Loucy (cell line): ENCODE results near the gene SLC2A4RG.

ENCODE experiments used
- H2AFZ ChIP-seq: fragments of 200-600 bp; sonication (generic); 2 replicates; pipeline ENCODE4 v1.6.0; 2016; ENCODE audit warnings: antibody characterized with exemption, mild to moderate bottlenecking, low read length, moderate library complexity
- H3F3A ChIP-seq: fragments of 200-600 bp; 2 replicates; pipeline ENCODE4 v1.6.0; 2016; ENCODE audit warnings: antibody characterized with exemption, low read depth, mild to moderate bottlenecking
- H3K27me3 ChIP-seq: fragments of 200-600 bp; sonication (generic); 2 replicates; pipeline ENCODE4 v1.6.1; 2014; ENCODE audit warnings: low read length, mild to moderate bottlenecking; ENCODE audit not compliant: insufficient read depth, poor library complexity, severe bottlenecking
- H3K36me3 ChIP-seq: fragments of 200-600 bp; sonication (generic); 2 replicates; pipeline ENCODE4 v1.6.1; 2016; ENCODE audit warnings: low read length; ENCODE audit not compliant: insufficient read depth
- H3K4me1 ChIP-seq: fragments of 200-600 bp; sonication (generic); 2 replicates; pipeline ENCODE4 v1.5.1; 2014; ENCODE audit warnings: low read length, mild to moderate bottlenecking; ENCODE audit not compliant: insufficient read depth, poor library complexity, severe bottlenecking
- H3K4me2 ChIP-seq: fragments of 200-600 bp; sonication (generic); 2 replicates; pipeline ENCODE4 v1.6.0; 2014; ENCODE audit warnings: antibody characterized with exemption, low read length, low read depth, mild to moderate bottlenecking; ENCODE audit not compliant: poor library complexity, severe bottlenecking
- H3K4me3 ChIP-seq: fragments of 200-600 bp; sonication (generic); 2 replicates; pipeline ENCODE4 v1.5.1; 2014; ENCODE audit warnings: low read length, mild to moderate bottlenecking, mixed read lengths; ENCODE audit not compliant: poor library complexity, severe bottlenecking
- H3K79me2 ChIP-seq: fragments of 200-600 bp; sonication (generic); 2 replicates; pipeline ENCODE4 v1.6.1; 2014; ENCODE audit warnings: low read length; ENCODE audit not compliant: insufficient read depth
- H3K9ac ChIP-seq: fragments of 200-600 bp; sonication (generic); 2 replicates; pipeline ENCODE4 v1.6.0; 2014; ENCODE audit warnings: mild to moderate bottlenecking, low read depth, low read length, moderate library complexity; ENCODE audit not compliant: poor library complexity, severe bottlenecking
- H3K9me2 ChIP-seq: fragments of 200-600 bp; sonication (generic); replicated peaks from 2 replicates; pipeline ENCODE4 v1.6.1; 2016; ENCODE audit warnings: low read depth, low read length, mixed read lengths
- H3K9me3 ChIP-seq: fragments of 200-600 bp; sonication (generic); 2 replicates; pipeline ENCODE4 v1.6.1; 2014; ENCODE audit warnings: mild to moderate bottlenecking, antibody characterized with exemption, low read length, low read depth; ENCODE audit not compliant: insufficient read depth
- H4K20me1 ChIP-seq: fragments of 200-600 bp; sonication (generic); 2 replicates; pipeline ENCODE4 v1.6.0; 2014; ENCODE audit warnings: antibody characterized with exemption, low read length, mild to moderate bottlenecking; ENCODE audit not compliant: insufficient read depth, poor library complexity, severe bottlenecking
- CTCF ChIP-seq: fragments of 200-600 bp; sonication (generic); conservative IDR thresholded peaks from 2 replicates; pipeline ENCODE4 v1.5.1; 2014; ENCODE audit warnings: mild to moderate bottlenecking, antibody characterized with exemption, low read length
- EZH2phosphoT487 ChIP-seq: fragments of 200-600 bp; IDR thresholded peaks from 2 replicates; pipeline ENCODE4 v1.6.1; 2018; ENCODE audit warnings: antibody characterized with exemption, mild to moderate bottlenecking, moderate library complexity, borderline replicate concordance

Gene SLC2A4RG

GRCh38 chr20:63699466-63700198 is 39.9 kb upstream of the SLC2A4RG start:
- Histone ChIP-seq H3K4me1 (no peaks in the 10 kb centered on the region), H3K36me3 (peaks cover 2% of the 10 kb centered on the region; the same call in 1 of the 2 replicates), H3K27me3 (no peaks in the 10 kb centered on the region), H3K79me2 (peaks cover 6% of the 10 kb centered on the region; the same call in 1 of the 2 replicates), H3F3A (no peaks in the 10 kb centered on the region), H3K4me3 (no peak overlapping the region), H3K9me2 (no peaks in the 10 kb centered on the region), H3K4me2 (no peak overlapping the region), H2AFZ (no peak overlapping the region), H4K20me1 (peaks cover 2% of the 10 kb centered on the region), H3K9me3 (no peaks in the 10 kb centered on the region), H3K9ac (no peak overlapping the region)
- TF ChIP-seq EZH2phosphoT487 (no peak), CTCF (no peak)

GRCh38 chr20:63700199-63701050 is 39.2 kb upstream of the SLC2A4RG start:
- peaks cover 2% of the 10 kb centered on the region for H4K20me1 ChIP-seq
- no peaks in the 10 kb centered on the region for H3K27me3 ChIP-seq
- no peak overlapping the region for H3K9ac ChIP-seq
- H3K4me3 ChIP-seq = no peak overlapping the region
- H3K36me3 ChIP-seq = peaks cover 10% of the 10 kb centered on the region; the same call in 1 of the 2 replicates
- H3F3A ChIP-seq = no peaks in the 10 kb centered on the region
- no peaks in the 10 kb centered on the region for H3K4me1 ChIP-seq
- no peaks in the 10 kb centered on the region for H3K9me2 ChIP-seq
- peaks cover 14% of the 10 kb centered on the region; the same call in 1 of the 2 replicates for H3K79me2 ChIP-seq
- no peak overlapping the region for H2AFZ ChIP-seq
- no peak overlapping the region for H3K4me2 ChIP-seq
- TF ChIP-seq EZH2phosphoT487 = no peak
- no peak for TF ChIP-seq CTCF
- no peaks in the 10 kb centered on the region for H3K9me3 ChIP-seq

- H3K79me2 ChIP-seq = peaks cover 19% of the 10 kb centered on the region
- no peak overlapping the region for H2AFZ ChIP-seq
- H3K4me1 ChIP-seq = peaks cover 4% of the 10 kb centered on the region
- peaks cover 7% of the 10 kb centered on the region for H4K20me1 ChIP-seq
- H3K9ac ChIP-seq = no peak overlapping the region
- no peaks in the 10 kb centered on the region for H3K9me3 ChIP-seq
- H3K9me2 ChIP-seq = no peaks in the 10 kb centered on the region
- H3F3A ChIP-seq = no peaks in the 10 kb centered on the region
- H3K36me3 ChIP-seq = peaks cover 13% of the 10 kb centered on the region; the same call in 1 of the 2 replicates
- TF ChIP-seq CTCF (no peak), EZH2phosphoT487 (no peak)
- no peak overlapping the region for H3K4me3 ChIP-seq
- H3K27me3 ChIP-seq = no peaks in the 10 kb centered on the region
- H3K4me2 ChIP-seq = no peak overlapping the region
Observed at GRCh38 chr20:63701051-63701328, 38.6 kb upstream of the SLC2A4RG start.
